G401.6 (cell line): ENCODE results near the gene MRPL39.

Experiments used
- FAIRE-seq: peaks from 2 replicates; lab custom pipeline; 2012; peaks lifted over from hg19 to GRCh38; lab: Jason Lieb, UNC

Gene MRPL39

DNA sequence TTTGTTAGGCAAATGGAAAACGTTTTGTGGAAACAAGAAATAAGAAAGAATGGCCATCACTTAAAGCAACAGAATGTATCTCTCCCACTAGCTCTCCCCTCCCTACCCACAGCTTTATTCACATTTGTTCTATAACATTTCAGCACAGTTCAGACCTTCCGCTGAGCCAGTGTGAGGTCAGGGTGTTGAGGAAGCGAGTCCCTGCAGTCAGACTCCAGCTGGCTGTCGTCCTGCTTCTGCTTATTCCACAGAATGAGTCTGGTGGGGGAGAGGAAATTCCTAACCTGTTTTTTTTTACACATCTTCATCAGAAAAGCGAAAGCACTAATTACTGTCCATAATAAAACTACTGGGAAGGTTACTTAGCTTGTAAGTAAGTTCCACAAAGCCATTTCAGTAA is 39.0 kb downstream of the MRPL39 start:
- FAIRE-seq = no peak

DNA sequence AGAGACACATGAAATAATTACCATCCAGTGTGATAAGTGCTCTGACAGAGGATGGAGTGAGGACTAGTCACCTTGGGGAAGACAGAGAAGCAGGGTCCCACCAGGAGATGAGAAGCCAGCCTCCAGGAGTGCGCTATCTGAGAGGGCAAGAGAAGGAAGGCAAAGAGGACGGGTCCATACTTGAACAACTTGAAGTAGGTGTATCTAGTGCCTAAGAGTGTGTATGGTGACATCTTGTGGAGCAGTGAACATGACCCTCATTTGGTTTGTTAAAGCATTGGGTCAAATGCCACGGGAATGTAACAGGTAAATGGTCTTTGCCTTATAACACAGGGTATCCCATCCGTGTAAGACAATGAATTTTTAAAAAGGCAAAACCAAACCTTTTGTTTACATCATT is 39.8 kb downstream of the MRPL39 start:
- no peak for FAIRE-seq

DNA sequence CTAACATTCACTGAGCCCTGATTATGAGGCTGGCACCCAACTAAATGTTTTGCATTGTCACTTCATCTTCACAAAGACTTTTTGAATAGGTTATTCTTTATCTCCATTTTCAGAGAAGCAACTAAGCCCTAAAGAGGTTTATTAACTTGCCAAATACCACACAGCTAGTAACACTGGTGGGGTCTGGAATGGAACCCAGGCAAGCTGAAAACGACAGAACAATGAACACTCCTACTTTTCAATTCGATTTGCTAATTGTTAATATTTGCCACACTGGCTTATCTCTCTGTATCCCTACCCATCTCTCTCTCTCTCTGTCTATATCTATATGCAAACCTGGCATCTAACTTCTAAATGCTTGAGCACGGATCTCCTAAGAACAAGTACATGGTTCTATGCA is 40.6 kb downstream of the MRPL39 start:
- no peak for FAIRE-seq

DNA sequence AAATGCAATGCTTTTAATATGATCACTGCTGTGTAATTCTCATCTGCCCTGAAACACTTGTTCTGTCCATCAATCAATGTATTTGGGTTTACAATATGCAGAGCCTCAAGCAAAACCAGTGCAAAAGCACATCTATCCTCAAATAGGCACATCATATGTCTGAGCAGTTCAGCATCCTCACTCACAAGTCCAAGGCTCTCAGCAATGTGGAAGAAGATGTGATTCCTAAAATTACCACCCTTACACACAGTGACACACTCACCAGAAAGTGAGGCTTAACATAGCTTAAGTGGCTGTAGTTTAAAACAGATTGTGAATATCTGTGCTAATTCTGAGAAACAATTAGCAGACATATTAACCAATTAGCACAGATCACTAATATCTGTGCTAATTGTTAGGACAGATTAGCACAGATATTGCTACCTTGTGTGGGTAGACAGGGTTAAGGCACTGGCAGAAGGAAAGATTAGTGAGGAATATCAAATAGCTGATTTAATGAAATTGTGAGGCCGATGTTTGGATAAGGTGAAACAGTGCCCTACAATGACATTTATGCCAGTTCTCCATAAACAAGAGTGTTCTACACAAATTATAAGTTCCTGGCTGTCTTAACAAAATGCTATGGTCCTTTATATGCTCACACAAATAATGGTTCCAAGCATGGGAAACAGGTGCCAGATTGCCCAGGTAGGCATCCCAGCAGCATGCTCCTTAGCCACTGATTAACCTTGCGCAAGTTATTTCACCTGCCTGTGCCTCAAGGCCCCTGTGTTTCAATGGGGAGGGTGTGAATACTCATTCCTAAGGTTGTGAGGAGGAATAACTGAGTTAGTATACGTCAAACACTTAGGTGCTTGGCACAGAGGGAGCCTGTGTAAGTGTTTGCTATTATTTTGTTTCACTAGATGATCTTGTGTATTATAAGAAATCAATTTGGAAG is 41.7 kb downstream of the MRPL39 start:
- no peak for FAIRE-seq

DNA sequence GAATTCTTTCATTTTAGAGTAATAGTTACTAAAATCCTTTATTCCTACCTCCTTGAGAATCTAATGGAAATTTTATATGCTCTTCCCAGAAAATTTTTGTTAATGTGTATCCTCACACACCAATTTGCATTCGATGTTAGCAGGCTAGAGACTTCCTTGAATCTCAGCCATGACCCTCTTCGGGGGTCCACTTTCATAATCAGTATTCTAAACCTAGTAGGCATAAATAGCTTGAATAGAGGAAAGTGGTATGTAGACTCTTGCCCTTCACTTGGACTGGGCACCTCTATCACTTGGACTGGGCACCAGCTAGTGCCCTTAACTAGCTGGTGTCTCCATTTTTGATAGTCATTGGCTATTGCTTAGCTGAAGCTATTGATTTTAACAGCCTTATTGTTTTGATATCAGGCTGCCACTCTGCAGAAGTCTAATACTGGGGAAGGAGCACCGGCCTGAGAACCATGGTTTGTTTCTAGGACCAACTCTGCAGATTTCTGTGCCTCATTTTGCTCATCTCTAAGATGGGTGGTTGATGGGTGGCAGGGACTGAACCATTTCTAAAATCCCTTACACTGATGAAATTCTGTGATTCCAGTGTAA is 42.8 kb downstream of the MRPL39 start:
- FAIRE-seq = no peak

DNA sequence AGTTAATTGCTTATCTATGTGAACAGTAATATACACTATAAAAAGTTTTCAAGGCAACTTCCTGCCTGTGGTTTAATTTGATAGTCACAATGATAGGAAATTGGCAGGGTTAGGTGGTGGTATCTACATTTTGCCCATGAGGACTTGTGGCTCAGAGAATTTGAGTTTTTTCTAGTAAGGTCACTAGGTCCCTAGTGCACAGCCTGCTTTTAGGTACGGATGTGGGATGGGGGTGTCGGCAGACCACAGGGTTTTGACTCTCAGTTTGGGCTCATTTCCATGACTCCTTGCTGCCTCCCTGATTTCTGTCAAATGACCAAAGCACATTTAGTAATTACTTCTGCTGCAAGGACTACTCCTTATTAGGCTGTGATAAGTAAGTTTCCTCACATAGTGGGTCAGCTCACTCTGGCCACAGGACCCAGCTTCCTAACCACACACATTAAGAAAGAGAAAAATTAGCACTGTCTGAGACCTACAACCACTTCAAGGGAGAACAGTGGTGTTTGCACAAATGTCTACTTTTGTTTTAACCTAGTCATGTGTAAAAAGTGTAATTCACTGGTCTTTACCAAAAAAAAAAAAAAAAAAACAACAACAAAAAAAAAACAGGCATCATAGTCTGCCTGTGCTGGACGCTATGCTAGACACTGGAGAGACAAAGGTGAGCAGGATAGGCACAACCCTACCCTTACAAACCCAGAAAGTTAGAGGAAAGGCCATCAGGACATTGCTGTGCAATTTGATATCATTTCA is 43.7 kb downstream of the MRPL39 start:
- no peak for FAIRE-seq

DNA sequence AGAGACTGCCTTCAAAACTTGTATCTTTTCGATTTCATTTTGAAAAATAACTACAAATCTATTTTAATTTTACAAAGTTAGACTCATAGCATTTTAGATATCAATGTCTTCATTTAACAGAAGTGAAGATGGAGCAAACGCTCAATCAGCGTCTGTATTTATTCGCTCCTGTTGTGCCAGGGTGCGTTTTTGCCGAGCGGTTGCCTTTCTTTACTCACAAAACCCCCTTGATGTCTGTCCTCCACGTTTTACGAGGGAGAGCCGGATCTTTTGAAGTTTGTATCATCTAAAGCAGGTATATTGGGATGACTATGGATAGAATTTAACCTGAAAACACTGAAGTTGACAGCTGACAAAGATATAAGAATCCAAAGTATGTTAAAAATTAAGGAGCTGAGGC is 44.6 kb downstream of the MRPL39 start:
- FAIRE-seq = no peak

DNA sequence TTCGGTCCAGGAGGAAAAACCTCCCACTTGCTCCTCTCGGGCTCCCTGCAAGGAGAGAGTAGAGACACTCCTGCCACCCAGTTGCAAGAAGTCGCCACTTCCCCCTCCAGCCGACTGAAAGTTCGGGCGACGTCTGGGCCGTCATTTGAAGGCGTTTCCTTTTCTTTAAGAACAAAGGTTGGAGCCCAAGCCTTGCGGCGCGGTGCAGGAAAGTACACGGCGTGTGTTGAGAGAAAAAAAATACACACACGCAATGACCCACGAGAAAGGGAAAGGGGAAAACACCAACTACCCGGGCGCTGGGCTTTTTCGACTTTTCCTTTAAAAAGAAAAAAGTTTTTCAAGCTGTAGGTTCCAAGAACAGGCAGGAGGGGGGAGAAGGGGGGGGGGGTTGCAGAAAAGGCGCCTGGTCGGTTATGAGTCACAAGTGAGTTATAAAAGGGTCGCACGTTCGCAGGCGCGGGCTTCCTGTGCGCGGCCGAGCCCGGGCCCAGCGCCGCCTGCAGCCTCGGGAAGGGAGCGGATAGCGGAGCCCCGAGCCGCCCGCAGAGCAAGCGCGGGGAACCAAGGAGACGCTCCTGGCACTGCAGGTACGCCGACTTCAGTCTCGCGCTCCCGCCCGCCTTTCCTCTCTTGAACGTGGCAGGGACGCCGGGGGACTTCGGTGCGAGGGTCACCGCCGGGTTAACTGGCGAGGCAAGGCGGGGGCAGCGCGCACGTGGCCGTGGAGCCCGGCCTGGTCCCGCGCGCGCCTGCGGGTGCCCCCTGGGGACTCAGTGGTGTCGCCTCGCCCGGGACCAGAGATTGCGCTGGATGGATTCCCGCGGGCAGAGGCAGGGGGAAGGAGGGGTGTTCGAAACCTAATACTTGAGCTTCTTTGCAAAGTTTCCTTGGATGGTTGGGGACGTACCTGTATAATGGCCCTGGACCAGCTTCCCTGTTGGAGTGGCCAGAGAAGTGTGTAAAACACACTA is 45.3 kb downstream of the MRPL39 start:
- FAIRE-seq = no peak

DNA sequence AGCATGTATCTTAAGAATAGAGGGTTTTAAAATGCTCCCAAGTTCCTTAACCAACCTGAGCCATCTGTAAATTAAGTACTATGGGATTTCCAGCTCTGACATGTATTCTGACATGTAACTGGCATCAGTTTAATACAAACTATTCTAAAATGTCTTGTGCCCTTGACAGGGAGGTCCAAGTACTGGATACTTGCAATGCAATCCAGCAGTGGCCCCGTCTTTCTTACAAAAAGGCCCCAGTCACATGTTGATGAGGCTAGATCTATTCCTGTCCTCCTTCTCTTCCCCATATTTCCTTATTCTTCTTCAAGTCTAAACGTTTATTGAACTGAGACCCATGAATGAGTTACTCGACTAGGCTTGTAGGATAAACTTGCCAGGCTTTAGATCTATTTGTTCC is 46.4 kb downstream of the MRPL39 start:
- FAIRE-seq = no peak

DNA sequence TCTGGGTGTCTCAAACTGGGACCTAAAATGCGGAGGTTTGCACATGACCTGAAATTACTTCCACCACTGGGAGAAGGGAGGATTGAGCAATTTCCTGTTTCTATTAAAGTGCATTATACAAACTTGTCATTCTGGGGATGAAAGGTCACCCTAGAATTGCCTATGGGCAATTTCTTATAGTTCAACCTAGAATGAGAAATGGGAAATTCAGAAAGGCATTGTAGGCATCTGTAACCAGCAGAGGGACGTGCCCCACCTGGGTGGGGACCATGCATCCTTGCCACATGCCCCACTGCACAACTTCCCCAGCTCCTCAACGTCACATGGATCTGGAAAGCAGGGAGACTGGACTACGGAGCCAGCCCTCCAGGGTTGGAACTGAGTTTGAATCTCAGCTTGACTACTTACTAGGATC is 47.0 kb downstream of the MRPL39 start:
- FAIRE-seq = no peak

DNA sequence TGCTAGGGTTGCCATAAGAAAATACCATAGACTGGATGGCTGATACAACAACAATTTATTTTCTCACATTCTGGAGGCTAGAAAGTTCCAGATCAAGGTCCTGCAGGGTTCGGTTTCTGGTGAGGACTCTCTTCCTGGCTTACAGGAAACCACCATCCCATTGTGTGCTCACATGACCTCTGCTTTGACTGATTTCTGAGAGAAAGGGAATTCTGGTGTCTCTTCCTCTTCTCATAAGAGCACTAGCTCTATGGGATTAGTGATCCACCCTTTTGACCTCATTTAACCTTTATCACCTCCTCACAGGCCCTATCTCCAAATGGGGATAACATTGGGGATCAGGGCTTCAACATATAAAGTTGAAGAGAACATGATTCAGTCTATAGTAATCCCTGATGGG is 47.5 kb downstream of the MRPL39 start:
- FAIRE-seq = no peak

DNA sequence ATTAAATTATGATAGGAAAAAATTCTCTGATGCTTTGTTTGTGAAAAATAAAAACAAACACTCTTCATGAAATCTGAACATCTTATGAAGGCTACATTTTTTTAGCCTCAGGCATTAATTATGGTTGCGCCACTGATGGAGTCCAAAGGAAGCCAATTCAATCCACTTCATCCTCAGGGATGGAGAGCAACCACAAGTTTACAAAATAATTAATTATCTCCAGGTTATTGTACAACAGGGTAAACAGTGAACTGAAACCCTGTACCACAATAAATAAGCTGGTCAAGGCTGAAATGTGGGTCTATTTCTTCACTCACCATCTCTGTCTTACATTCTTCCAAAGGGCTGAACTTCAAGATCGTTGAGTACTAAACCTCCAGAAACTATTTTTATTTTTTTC is 49.2 kb downstream of the MRPL39 start:
- FAIRE-seq = no peak

DNA sequence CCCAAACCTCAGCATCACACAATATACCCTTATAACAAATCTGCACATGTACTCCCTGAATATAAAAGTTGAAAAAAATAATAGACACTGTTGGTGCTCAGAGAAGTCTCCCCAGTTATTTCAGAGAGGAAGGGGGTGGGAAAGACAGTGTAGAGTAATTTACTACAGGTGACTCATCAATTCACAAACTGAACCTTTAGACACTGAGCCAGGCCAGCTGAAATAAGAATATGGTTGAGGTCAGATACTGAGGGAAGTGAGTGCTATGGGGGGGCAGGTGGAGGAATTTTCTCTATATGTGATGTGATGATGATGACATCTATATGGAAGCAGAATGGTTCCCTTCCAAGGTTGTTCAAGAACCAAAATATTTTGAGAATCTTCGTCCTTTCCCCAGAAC is 50.1 kb downstream of the MRPL39 start:
- FAIRE-seq = no peak

DNA sequence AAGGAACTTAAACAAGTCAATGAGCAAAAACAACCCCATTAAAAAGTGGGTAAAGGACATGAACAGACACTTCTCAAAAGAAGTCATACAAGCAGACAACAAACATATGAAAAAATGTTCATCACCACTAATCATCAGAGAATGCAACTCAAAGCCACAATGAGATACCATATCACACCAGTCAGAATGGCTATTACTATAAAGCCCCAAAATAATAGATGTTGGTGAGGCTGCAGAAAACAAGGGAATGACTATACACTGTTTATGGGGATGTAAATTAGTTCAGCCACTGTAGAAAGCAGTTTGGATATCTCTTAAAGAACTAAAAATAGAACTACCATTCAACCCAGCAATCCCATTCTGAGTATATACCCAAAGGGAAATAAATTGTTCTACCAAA is 51.2 kb downstream of the MRPL39 start:
- no peak for FAIRE-seq

DNA sequence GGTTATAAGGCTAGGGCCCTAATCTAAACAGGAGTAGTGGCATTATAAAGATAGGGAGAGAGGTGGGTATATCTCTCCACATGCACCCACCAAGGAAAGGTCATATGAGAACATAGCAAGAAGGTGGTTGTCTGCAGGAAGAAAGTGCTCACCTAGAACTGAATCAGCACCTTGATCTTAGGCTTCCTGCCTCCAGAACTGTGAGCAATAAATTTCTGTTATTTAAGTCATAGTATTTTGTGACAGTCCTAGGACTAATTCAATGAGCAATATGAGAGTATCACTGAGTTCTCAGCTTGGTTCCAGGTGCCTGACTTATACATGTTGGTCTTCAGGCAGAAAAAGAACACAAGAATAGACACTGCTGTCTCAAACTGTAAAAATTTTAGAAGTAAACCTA is 51.8 kb downstream of the MRPL39 start:
- no peak for FAIRE-seq

DNA sequence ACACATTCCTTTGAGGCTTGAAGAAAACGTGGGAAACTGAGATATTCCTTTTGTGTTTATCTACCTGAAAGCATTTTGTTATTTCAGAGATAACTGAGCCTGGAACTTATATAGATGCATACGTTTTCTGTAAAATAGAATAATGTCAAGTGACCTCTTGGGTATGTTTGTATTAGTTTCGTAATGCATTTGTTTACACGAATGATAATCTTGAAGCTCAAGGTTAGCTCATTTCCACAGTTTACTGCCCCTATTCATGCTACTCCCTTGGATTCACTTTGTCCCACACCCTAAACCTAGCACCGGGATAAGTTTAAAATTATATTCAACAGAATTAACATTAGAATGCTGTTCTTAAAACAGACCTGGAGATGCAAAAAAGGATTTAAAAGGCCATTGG is 54.4 kb downstream of the MRPL39 start:
- FAIRE-seq = no peak

DNA sequence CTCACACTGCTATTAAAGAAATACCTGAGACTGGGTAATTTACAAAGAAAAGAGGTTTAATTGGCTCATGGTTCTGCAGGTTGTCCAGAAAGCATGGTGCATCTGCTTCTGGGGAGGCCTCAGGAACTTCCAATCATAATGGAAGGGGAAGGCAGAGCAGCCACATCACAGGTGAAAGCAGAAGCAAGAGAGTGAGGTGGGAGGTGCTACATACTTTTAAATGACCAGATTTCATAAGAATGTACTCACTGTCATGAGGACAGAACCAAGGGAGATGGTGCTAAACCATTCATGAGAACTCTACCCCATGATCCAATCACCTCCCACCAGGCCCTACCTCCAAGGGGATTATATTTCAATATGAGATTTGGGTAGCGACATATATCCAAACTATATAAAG is 55.7 kb downstream of the MRPL39 start:
- FAIRE-seq = no peak

DNA sequence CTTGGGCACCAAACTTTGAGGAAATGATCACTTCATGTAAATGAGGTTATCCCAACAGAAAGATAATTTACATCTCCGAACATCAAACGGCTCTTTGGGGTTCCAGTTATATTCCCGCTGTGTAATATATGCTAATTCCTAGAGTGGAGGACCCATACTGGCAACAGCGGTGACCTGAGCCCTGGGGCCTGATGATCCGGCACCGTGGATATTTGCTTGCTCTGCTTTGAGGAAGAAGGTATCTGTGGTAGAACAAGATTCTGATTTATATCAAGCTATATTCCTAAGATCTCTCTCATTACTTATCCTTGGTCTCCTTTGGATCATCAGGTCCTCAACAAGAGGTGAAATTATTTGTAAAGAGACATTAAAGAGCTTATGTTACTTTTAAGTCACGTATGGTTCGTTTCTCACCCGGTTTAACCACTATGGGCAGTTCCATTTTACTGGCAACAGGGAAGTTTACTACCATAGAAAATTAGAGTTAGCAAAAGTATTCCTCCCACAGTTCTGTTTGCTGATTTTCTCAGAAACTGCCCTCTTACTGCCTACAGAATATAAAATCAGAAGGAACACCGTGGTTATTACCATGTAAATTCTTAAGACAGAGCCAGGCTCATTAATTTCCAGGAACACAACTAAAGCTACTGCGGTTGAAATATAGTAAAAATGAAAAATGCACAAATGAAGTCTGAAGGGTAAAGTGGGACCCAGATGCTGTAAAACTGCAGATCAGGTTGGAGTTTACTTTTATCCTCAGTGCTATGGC is 56.7 kb downstream of the MRPL39 start:
- FAIRE-seq = no peak

DNA sequence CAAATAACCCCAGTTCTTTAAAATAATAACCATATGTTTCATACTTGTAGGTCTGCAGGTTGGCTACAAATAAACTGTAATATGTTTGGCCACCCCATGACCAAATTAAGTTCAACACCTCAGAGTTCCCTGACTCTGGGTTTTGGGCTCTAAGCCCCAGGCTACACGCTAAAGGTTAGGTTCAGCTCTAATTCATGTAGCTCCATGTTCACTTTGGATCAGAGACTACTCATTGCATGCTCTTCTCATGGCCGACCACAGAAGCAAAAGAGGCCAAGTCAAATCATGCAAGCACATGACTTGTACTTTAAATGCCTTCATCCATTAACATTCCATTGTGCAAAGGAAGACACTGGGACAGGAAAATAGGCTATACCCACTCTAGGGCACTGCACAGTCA is 66.2 kb downstream of the MRPL39 start:
- no peak for FAIRE-seq

DNA sequence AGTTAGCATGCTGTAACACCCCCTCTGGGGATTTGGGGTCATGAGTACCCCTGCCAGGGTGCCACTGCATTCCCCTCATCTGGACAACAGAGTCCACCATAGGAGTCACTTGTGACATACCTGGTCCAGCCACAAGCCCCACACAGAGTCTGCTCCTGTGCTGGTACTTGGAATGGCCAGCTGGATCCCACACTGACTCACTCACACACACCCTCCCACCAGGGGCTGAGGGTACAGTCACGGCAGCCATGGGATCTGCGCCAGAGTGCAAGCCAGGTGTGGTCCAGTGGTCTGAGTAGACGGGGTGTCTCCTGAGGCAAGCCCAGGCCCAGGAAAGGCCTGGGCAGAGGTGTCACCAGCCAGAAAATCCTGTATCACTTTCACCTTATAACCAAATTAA is 67.7 kb downstream of the MRPL39 start:
- FAIRE-seq = no peak

DNA sequence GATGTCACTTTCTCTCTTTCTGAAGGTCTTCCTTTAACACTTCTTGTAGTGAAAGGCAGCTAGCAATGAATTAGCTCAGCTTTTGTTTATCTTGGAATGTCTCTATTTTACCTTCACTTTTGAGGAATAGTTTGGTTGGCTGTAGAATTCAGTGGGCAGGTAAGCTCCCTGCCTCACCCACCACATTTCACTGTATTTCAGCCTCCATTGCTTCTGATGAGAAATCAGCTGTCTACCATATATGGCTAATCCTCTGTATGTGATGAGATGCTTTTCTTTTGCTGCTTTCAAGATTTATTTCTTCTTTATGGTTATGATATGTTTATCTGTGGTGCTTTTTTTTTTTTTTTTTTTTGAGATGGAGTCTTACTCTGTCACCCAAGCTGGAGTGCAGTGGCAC is 70.1 kb downstream of the MRPL39 start:
- no peak for FAIRE-seq
